AG10803 (cell line): ENCODE data around the gene STAC2.

Experiments
- DNase-seq: peaks from one replicate; pipeline ENCODE4 v3.0.0; 2010; ENCODE audit warnings: low read depth
- H3K4me3 ChIP-seq: 2 replicates; pipeline ENCODE4 v1.5.1; 2011; ENCODE audit warnings: mild to moderate bottlenecking, low read length, control low read depth
- TF ChIP-seq, protein P1 (sequence below): conservative IDR thresholded peaks from 2 replicates; pipeline ENCODE4 v1.5.1; 2011; ENCODE audit warnings: mild to moderate bottlenecking, low read length, control low read depth, inconsistent platforms

Gene STAC2

GRCh38 chr17:39198186-39198566, 27.6 kb downstream of the STAC2 start:
- no peak for DNase-seq
- TF ChIP-seq, protein P1, sequence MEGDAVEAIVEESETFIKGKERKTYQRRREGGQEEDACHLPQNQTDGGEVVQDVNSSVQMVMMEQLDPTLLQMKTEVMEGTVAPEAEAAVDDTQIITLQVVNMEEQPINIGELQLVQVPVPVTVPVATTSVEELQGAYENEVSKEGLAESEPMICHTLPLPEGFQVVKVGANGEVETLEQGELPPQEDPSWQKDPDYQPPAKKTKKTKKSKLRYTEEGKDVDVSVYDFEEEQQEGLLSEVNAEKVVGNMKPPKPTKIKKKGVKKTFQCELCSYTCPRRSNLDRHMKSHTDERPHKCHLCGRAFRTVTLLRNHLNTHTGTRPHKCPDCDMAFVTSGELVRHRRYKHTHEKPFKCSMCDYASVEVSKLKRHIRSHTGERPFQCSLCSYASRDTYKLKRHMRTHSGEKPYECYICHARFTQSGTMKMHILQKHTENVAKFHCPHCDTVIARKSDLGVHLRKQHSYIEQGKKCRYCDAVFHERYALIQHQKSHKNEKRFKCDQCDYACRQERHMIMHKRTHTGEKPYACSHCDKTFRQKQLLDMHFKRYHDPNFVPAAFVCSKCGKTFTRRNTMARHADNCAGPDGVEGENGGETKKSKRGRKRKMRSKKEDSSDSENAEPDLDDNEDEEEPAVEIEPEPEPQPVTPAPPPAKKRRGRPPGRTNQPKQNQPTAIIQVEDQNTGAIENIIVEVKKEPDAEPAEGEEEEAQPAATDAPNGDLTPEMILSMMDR, result no peak
- peak overlapping the region; percentile 81 for H3K4me3 ChIP-seq

DNA sequence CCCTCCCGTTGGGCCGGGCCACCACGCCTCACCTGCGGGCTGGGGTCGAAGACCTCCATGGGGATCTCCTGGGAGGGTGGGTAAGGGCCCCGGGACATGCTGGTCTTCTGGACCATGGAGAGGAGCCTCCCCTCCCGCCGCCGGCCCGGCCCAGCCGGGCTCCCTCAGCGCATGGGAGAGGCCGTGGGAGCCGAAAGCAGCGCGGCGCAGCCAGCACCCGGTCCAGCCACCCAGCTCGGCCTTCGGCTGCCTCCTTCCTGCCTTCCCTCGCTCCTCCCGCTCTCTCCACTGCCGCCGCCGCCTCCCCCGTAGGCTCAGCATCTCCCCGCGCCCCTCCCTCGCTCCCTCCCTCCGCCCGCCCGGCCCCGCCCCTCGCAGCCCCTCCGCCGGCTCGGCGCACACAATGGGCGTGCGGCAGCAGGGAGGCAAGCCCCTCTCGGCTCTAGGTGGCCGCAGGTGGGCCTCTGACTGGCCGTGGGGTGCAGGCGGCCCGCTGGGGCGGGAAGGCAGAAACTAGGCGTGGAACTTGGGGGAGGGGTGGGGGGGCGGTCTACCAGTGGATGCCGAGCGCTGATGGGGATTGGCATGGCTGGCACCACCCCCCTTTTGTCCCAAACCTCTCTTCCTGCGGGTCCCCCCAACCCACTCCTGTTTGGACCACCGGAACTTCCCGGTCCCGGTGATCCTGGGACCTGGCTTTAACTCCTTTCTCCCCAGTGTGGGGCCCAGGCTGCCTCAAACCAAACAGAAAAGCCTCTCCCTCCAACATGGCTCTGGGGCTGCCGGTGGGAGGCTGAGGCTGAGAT, 28.2 kb downstream of the STAC2 start, which contains the start of gene CACNB1:
CACNB1 (minus strand) TSS at position 290 of the 806 bp plus-strand sequence; CDS start at position 116, 174 bp downstream.
- DNase-seq, result peak; percentile 69
- H3K4me3 ChIP-seq, result peak within 1 kb of the TSS; percentile 81
- TF ChIP-seq, protein P1, result no peak

GRCh38 chr17:39196808-39197291, 28.9 kb downstream of the STAC2 start:
- DNase-seq, result peak; percentile 28
- TF ChIP-seq, protein P1, result no peak
- peak overlapping the region; percentile 81 for H3K4me3 ChIP-seq

GRCh38 chr17:39196241-39196807, 29.4 kb downstream of the STAC2 start:
- peak; percentile 17 for DNase-seq
- peak overlapping the region; percentile 81 for H3K4me3 ChIP-seq
- TF ChIP-seq, protein P1, result no peak

DNA sequence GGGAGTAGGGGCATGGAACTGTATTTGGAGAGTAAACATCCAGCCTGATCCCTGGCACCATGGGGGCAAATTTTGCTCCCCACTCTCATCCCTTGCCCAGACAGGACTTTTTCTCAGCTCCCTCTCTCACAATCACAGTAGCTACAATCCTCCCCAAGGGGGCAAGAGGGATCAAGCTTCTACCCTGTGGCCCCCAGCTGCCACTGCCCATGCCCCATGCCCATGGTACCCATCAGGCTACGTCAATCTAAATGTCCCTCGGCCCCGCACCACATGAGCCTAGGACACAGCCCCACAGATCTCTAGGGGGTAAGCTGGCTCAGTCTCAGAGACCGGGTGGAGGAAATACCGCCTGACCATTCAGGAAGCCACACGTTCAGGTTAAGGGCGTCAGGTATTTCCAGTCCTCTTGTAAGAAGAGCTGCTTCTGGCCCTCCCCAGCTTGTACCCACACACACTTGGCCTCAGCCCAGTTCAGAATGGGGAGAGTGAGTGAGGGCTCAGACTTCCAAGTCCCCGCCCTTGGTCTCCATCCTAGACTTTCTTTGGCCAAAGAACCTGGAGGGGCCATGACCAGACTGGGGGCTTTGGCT, 30.1 kb downstream of the STAC2 start:
- H3K4me3 ChIP-seq, result peak overlapping the region; percentile 81
- TF ChIP-seq, protein P1, result no peak
- no peak for DNase-seq

GRCh38 chr17:39194985-39195524, 30.7 kb downstream of the STAC2 start:
- no peak for DNase-seq
- peak overlapping the region; percentile 81 for H3K4me3 ChIP-seq
- TF ChIP-seq, protein P1, result no peak
